Neural progenitor cell (in vitro differentiated cells): Measurements from ENCODE around the gene VANGL2. TPM values are rescaled to one million over a fixed set of nuclear protein-coding genes. Genes with fewer than 3 reads are reported as not detected.

Experiments used
- DNase-seq: peaks from one replicate; pipeline ENCODE4 v3.0.0-alpha.2; 2016; ENCODE audit warnings: low spot score
- H2AFZ ChIP-seq: fragments of 200-600 bp; sonication (generic); replicated peaks from 2 replicates; pipeline ENCODE4 v1.6.1; 2016; ENCODE audit warnings: antibody characterized with exemption
- H3F3A ChIP-seq: fragments of 200-600 bp; sonication (generic); 2 replicates; pipeline ENCODE4 v1.6.1; 2016; ENCODE audit warnings: antibody characterized with exemption, low read depth
- H3K27ac ChIP-seq: fragments of 200-600 bp; sonication (generic); 2 replicates; pipeline ENCODE4 v1.5.1; 2016; ENCODE audit warnings: mild to moderate bottlenecking
- H3K27me3 ChIP-seq: fragments of 200-600 bp; sonication (generic); 2 replicates; pipeline ENCODE4 v1.6.1; 2016; ENCODE audit warnings: mild to moderate bottlenecking, moderate library complexity
- H3K36me3 ChIP-seq: fragments of 200-600 bp; sonication (generic); 2 replicates; pipeline ENCODE4 v1.5.1; 2016
- H3K4me1 ChIP-seq: fragments of 200-600 bp; sonication (generic); 2 replicates; pipeline ENCODE4 v1.6.1; 2016; ENCODE audit warnings: mixed run types
- H3K4me2 ChIP-seq: fragments of 200-600 bp; sonication (generic); 2 replicates; pipeline ENCODE4 v1.6.1; 2016
- H3K4me3 ChIP-seq: fragments of 200-600 bp; sonication (generic); 2 replicates; pipeline ENCODE4 v1.5.1; 2016
- H3K79me2 ChIP-seq: fragments of 200-600 bp; sonication (generic); 2 replicates; pipeline ENCODE4 v1.6.1; 2016; ENCODE audit warnings: low read depth
- H3K9ac ChIP-seq: fragments of 200-600 bp; sonication (generic); 2 replicates; pipeline ENCODE4 v1.6.1; 2016
- H3K9me3 ChIP-seq: fragments of 200-600 bp; sonication (generic); 2 replicates; pipeline ENCODE4 v1.5.1; 2016; ENCODE audit warnings: low read depth
- H4K20me1 ChIP-seq: fragments of 200-600 bp; sonication (generic); 2 replicates; pipeline ENCODE4 v1.6.1; 2016; ENCODE audit warnings: low read depth
- H3K27ac Mint-ChIP-seq: 3 replicates; pipeline ENCODE4 v1.8.0; 2021; ENCODE audit warnings: mixed read lengths
- H3K27me3 Mint-ChIP-seq: 2 replicates; pipeline ENCODE4 v1.8.0; 2022; ENCODE audit warnings: low read depth, mild to moderate bottlenecking, inconsistent platforms, moderate library complexity, mixed read lengths; ENCODE audit not compliant: insufficient read depth
- H3K36me3 Mint-ChIP-seq: 3 replicates; pipeline ENCODE4 v1.8.0; 2021; ENCODE audit warnings: mixed read lengths
- H3K4me1 Mint-ChIP-seq: 3 replicates; pipeline ENCODE4 v1.8.0; 2021; ENCODE audit warnings: mixed read lengths
- H3K4me3 Mint-ChIP-seq: 3 replicates; pipeline ENCODE4 v1.8.0; 2021; ENCODE audit warnings: mild to moderate bottlenecking, moderate library complexity, mixed read lengths
- H3K9me3 Mint-ChIP-seq: 3 replicates; pipeline ENCODE4 v1.8.0; 2020; ENCODE audit warnings: mixed read lengths
- EZH2 ChIP-seq: fragments of 200-600 bp; sonication (generic); IDR thresholded peaks from 2 replicates; pipeline ENCODE4 v1.6.1; 2017; ENCODE audit warnings: antibody characterized with exemption, mild to moderate bottlenecking, moderate library complexity
- EZH2phosphoT487 ChIP-seq: fragments of 200-600 bp; sonication (generic); IDR thresholded peaks from 2 replicates; pipeline ENCODE4 v1.6.1; 2017; ENCODE audit warnings: antibody characterized with exemption
- total RNA-seq: library from RNA; depleted of rRNA; stranded (reverse); fragments of >200 nt; gene quantifications from 2 replicates; pipeline ENCODE4 v1.2.3, GENCODE V29; 2015; ENCODE audit warnings: low replicate concordance
- TF ChIP-seq, protein P1 (sequence below): fragments of 200-600 bp; sonication (generic); IDR thresholded peaks from 2 replicates; pipeline ENCODE4 v1.5.1; 2017; ENCODE audit warnings: antibody characterized with exemption, mild to moderate bottlenecking

The VANGL2 gene
- total RNA-seq, 1 donor from 2014 or later, result 23.0 TPM

DNA sequence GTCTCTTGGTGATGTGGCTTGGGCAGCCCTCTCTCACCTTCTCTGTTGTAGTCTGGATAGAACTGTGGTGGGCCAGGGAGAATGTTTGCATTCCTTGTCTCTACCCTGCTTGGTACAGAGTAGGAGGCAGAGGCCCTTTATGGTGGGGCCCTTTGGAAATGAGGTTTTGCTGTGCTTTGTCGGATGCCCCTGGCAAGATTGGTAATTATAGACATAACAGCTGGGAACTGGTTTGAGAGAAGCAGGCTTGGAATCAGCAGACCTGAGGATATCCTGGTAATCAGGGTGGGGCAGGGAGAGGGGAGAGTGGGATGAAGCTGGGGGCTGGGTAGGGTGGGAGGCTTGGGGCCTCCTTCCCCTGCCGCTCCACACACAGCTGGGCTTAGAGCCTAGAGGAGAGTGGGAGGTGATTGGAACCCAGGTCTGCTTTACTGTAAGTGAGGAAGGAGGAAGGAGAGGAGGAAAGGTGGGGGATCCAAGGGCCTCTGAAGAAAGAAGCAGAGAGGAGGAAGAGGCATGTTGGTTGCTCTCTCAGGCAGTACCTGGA lies 5.0 kb downstream of the VANGL2 start:
- H3K27me3 Mint-ChIP-seq, result peaks cover 3% of the 10 kb centered on the region
- Histone ChIP-seq H3K36me3 (no peaks in the 10 kb centered on the region), H3K4me1 (peaks cover 81% of the 10 kb centered on the region), H3K79me2 (peaks cover 97% of the 10 kb centered on the region), H3K4me2 (peak overlapping the region; percentile 27), H3F3A (peaks cover 18% of the 10 kb centered on the region), H3K4me3 (no peak overlapping the region), H3K9ac (no peak overlapping the region), H3K27ac (no peak overlapping the region), H4K20me1 (peaks cover 57% of the 10 kb centered on the region), H3K27me3 (no peaks in the 10 kb centered on the region), H3K9me3 (no peaks in the 10 kb centered on the region), H2AFZ (no peak overlapping the region)
- peak overlapping the region; percentile 86 for H3K27ac Mint-ChIP-seq
- peak overlapping the region; percentile 31 for H3K4me3 Mint-ChIP-seq
- peaks cover 90% of the 10 kb centered on the region for H3K4me1 Mint-ChIP-seq
- no peaks in the 10 kb centered on the region for H3K9me3 Mint-ChIP-seq
- no peak for DNase-seq
- TF ChIP-seq EZH2phosphoT487, result no peak
- TF ChIP-seq, protein P1, sequence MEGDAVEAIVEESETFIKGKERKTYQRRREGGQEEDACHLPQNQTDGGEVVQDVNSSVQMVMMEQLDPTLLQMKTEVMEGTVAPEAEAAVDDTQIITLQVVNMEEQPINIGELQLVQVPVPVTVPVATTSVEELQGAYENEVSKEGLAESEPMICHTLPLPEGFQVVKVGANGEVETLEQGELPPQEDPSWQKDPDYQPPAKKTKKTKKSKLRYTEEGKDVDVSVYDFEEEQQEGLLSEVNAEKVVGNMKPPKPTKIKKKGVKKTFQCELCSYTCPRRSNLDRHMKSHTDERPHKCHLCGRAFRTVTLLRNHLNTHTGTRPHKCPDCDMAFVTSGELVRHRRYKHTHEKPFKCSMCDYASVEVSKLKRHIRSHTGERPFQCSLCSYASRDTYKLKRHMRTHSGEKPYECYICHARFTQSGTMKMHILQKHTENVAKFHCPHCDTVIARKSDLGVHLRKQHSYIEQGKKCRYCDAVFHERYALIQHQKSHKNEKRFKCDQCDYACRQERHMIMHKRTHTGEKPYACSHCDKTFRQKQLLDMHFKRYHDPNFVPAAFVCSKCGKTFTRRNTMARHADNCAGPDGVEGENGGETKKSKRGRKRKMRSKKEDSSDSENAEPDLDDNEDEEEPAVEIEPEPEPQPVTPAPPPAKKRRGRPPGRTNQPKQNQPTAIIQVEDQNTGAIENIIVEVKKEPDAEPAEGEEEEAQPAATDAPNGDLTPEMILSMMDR, result no peak
- no peak for TF ChIP-seq EZH2
- peaks cover 33% of the 10 kb centered on the region for H3K36me3 Mint-ChIP-seq

DNA sequence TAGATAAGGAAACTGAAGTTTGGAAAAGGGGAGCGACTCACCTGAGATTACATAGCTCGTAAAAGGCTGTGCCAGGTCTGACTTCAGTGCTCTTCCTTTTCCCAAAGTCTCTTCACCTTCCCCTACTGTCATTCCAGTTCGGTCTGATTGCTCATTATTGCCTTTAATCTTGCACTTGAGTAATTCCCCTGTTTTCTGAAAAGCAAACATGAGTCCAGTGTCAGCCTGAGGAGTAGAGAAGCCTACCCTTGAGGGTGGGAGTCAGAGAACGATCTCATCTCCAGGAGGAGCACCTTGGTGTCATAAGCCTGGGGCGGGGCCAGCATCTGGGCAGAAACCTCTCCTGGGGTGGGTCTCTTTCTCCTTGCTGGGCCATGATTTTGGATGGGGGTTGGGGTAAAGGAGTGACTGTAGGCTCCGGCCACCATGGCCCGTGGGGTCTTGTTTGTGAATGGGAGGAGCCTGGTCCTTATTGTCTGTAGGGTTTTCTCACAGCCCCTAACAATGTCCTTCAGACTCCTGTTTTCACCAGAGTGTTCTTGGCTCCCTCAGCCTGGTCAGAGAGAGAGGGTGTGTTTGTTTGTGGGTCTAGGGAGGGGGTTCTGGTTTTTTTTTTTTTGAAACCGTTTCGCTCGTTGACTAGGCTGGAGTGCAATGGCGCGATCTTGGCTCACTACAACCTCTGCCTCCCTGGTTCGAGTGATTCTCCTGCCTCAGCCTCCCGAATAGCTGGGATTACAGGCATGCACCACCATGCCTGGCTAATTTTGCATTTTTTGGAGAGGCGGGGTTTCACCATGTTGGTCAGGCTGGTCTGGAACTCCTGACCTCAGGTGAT lies 6.0 kb downstream of the VANGL2 start:
- Mint-ChIP-seq H3K4me1 (peaks cover 97% of the 10 kb centered on the region), H3K27ac (peak overlapping the region; percentile 59), H3K9me3 (no peaks in the 10 kb centered on the region), H3K4me3 (peak overlapping the region; percentile 25), H3K27me3 (peaks cover 6% of the 10 kb centered on the region), H3K36me3 (peaks cover 33% of the 10 kb centered on the region)
- Histone ChIP-seq H3K9me3 (no peaks in the 10 kb centered on the region), H3K27me3 (no peaks in the 10 kb centered on the region), H3K36me3 (no peaks in the 10 kb centered on the region), H3K27ac (peak overlapping the region; percentile 3), H3K4me3 (no peak overlapping the region), H3K9ac (no peak overlapping the region), H3K79me2 (peaks cover 97% of the 10 kb centered on the region), H3K4me2 (peak overlapping the region; percentile 12), H4K20me1 (peaks cover 63% of the 10 kb centered on the region), H3F3A (peaks cover 27% of the 10 kb centered on the region), H2AFZ (no peak overlapping the region), H3K4me1 (peaks cover 87% of the 10 kb centered on the region)
- TF ChIP-seq EZH2 (no peak), EZH2phosphoT487 (no peak)
- TF ChIP-seq, protein P1, result no peak
- peak; percentile 0 for DNase-seq

DNA sequence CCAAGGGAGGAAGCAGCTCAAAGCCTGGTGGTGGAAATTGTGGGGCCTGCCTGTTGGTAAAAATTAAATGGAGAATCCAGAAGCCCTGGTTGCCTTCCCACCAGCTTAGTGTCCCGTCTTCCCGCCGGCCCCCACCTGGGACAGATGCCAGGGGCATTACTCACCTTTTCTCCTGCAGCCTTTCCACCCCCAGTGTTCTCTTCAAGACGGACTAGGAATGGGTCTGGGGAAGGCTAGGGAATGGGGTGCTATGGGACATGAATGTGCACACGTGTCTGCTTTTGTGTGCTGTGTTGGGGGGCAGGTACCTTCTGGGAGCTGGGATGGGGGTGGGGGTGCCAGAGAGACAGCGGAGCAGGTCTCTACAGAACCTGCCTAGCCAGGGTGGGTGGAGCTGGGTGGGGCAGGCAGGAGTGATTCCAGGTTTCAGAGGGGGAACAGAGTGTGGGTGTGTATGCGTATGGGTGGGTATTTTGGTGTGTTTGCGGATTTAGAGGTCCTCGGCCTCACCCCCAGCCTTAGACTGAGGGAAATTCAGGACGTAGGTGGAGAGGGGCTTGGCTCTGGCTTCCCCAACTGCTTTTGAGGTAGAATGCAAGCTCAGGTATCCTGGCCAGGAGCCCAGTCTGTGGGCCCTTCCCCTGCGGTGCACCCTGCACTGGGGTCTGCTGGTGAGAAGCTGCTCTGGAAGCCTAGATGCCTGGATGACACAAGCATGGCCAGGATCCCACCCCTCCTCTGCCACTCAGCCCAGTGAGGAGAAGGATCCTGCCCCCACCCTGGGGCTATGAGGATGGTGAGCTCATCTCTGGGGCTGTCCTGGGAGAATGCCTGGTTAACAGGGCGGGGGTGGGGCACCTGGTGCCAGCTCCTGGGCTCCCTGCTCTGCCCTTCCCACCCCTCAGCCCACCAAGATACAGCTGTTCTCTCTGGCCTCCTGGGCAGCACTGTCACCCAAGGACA lies 7.8 kb downstream of the VANGL2 start:
- peaks cover 35% of the 10 kb centered on the region for H3F3A ChIP-seq
- H3K4me1 ChIP-seq, result peaks cover 89% of the 10 kb centered on the region
- Mint-ChIP-seq H3K4me1 (peaks cover 96% of the 10 kb centered on the region), H3K36me3 (peaks cover 28% of the 10 kb centered on the region), H3K27ac (peak overlapping the region; percentile 100), H3K9me3 (no peaks in the 10 kb centered on the region), H3K27me3 (peaks cover 8% of the 10 kb centered on the region), H3K4me3 (peak overlapping the region; percentile 41)
- H3K9me3 ChIP-seq, result no peaks in the 10 kb centered on the region
- no peak for DNase-seq
- H3K4me3 ChIP-seq, result no peak overlapping the region
- H3K36me3 ChIP-seq, result no peaks in the 10 kb centered on the region
- H3K27me3 ChIP-seq, result no peaks in the 10 kb centered on the region
- H4K20me1 ChIP-seq, result peaks cover 63% of the 10 kb centered on the region
- TF ChIP-seq EZH2phosphoT487 (no peak), EZH2 (no peak)
- TF ChIP-seq, protein P1, result no peak
- H3K27ac ChIP-seq, result peak overlapping the region; percentile 97
- H3K4me2 ChIP-seq, result peak overlapping the region; percentile 19
- H3K9ac ChIP-seq, result no peak overlapping the region
- H2AFZ ChIP-seq, result no peak overlapping the region
- H3K79me2 ChIP-seq, result peaks cover 97% of the 10 kb centered on the region
